GM12878 (cell line): Measurements from ENCODE around the gene CTNNA2. TPM values are rescaled to one million over a fixed set of nuclear protein-coding genes. Genes with fewer than 3 reads are reported as not detected.

ENCODE experiments used
- ATAC-seq: fragments of 200-7000 bp; cut with Tn5 transposase; 3 replicates; pipeline ENCODE4 v1.9.1; 2020; ENCODE audit warnings: mild to moderate bottlenecking, moderate library complexity
- BruUV-seq: library from RNA; stranded (reverse); fragments of 400-500 nt; replicated peaks from 2 replicates; lab custom pipeline; 2021; lab: Mats Ljungman, UMichigan
- CTCF ChIA-PET: fragments of 300-600 bp; sonication (Branson Sonifier 250); formaldehyde crosslinking; extraction: SDS; loops from one replicate; lab custom pipeline; 2021; ENCODE audit warnings: inconsistent platforms; lab: Yijun Ruan, JAX
- POLR2A ChIA-PET: fragments of 350-600 bp; formaldehyde crosslinking; extraction: SDS; loops from one replicate; lab custom pipeline; 2021; ENCODE audit warnings: inconsistent platforms; lab: Charles Lee
- RAD21 ChIA-PET: fragments of 300-600 bp; sonication (Branson Sonifier 250); formaldehyde crosslinking; loops from one replicate; lab custom pipeline; 2023; ENCODE audit warnings: antibody characterized with exemption; ENCODE audit not compliant: unreplicated experiment; lab: Charles Lee
- SMC1A ChIA-PET: fragments of 300-600 bp; sonication (Branson Sonifier 250); formaldehyde crosslinking; loops from one replicate; lab custom pipeline; 2023; ENCODE audit not compliant: unreplicated experiment, uncharacterized antibody; lab: Charles Lee
- DNase-seq: peaks from one replicate; pipeline ENCODE4 v3.0.0-alpha.2; 2011; ENCODE audit warnings: low read depth, low spot score
- FAIRE-seq: peaks from 3 replicates; lab custom pipeline; 2011; peaks lifted over from hg19 to GRCh38; lab: Jason Lieb, UNC
- H2AFZ ChIP-seq: 2 replicates; pipeline ENCODE4 v1.6.0; 2011; ENCODE audit warnings: low read depth, low read length, control low read depth; ENCODE audit not compliant: control insufficient read depth
- H3K27ac ChIP-seq: 2 replicates; pipeline ENCODE4 v1.5.1; 2011; ENCODE audit warnings: control low read depth; ENCODE audit not compliant: control insufficient read depth, insufficient read depth
- H3K27me3 ChIP-seq, 2 experiments: replicated peaks in 1 of 2; 2 replicates each; pipeline versions ENCODE4 v1.6.0 to v1.6.1; 2011; ENCODE audit warnings: low read length in 1 of 2; ENCODE audit not compliant: control insufficient read depth in 2 of 2, insufficient read depth in 2 of 2
- H3K36me3 ChIP-seq, 2 experiments: 2 replicates each; pipeline ENCODE4 v1.5.1; 2011; ENCODE audit warnings: low read length in 1 of 2; ENCODE audit not compliant: control insufficient read depth in 2 of 2, insufficient read depth in 2 of 2
- H3K4me1 ChIP-seq: 2 replicates; pipeline ENCODE4 v1.6.1; 2011; ENCODE audit warnings: mild to moderate bottlenecking, low read length, moderate library complexity, mixed read lengths; ENCODE audit not compliant: control insufficient read depth, insufficient read depth
- H3K4me2 ChIP-seq: 2 replicates; pipeline ENCODE4 v1.6.0; 2011; ENCODE audit warnings: control low read depth; ENCODE audit not compliant: control insufficient read depth, insufficient read depth
- H3K4me3 ChIP-seq: fragments of 200-600 bp; sonication (generic); 2 replicates; pipeline ENCODE4 v1.5.1; 2016
- H3K79me2 ChIP-seq: 2 replicates; pipeline ENCODE4 v1.6.0; 2011; ENCODE audit warnings: low read length; ENCODE audit not compliant: control insufficient read depth, insufficient read depth
- H3K9ac ChIP-seq: 2 replicates; pipeline ENCODE4 v1.8.0; 2011; ENCODE audit warnings: low read length, control low read depth, mixed read lengths; ENCODE audit not compliant: control insufficient read depth, insufficient read depth
- H3K9me3 ChIP-seq: replicated peaks from 3 replicates; pipeline ENCODE4 v1.5.1; 2011; ENCODE audit warnings: mild to moderate bottlenecking, low read length; ENCODE audit not compliant: control insufficient read depth, insufficient read depth
- H4K20me1 ChIP-seq: 2 replicates; pipeline ENCODE4 v1.6.0; 2011; ENCODE audit not compliant: control insufficient read depth, insufficient read depth
- BRCA1 ChIP-seq: IDR thresholded peaks from 2 replicates; pipeline ENCODE4 v1.6.1; 2011; ENCODE audit warnings: low read depth, low read length, improper control_type of control experiment
- CEBPB ChIP-seq, 2 experiments: fragments of 150-350 bp in 1 of 2; IDR thresholded peaks; 2 replicates each; pipeline ENCODE4 v1.6.1; 2012 to 2014; ENCODE audit warnings: low read depth in 2 of 2, low read length in 2 of 2, borderline replicate concordance in 1 of 2, inconsistent platforms in 1 of 2
- EZH2 ChIP-seq: IDR thresholded peaks from 2 replicates; pipeline ENCODE4 v1.6.1; 2012; ENCODE audit warnings: low read depth, mild to moderate bottlenecking, control low read depth, inconsistent platforms, low read length, borderline replicate concordance; ENCODE audit not compliant: control insufficient read depth
- JUNB ChIP-seq: IDR thresholded peaks from 2 replicates; pipeline ENCODE4 v1.6.1; 2016; ENCODE audit warnings: antibody characterized with exemption, mild to moderate bottlenecking
- LARP7 ChIP-seq: fragments of 450-650 bp; IDR thresholded peaks from 2 replicates; pipeline ENCODE4 v1.6.1; 2017; ENCODE audit warnings: mild to moderate bottlenecking
- POLR2AphosphoS2 ChIP-seq: IDR thresholded peaks from 2 replicates; pipeline ENCODE4 v1.6.1; 2011; ENCODE audit warnings: low read depth, mild to moderate bottlenecking, low read length, improper control_type of control experiment, moderate library complexity
- RB1 ChIP-seq: fragments of 450-650 bp; formaldehyde crosslinking; IDR thresholded peaks from 2 replicates; pipeline ENCODE4 v1.6.1; 2017; ENCODE audit warnings: mild to moderate bottlenecking, borderline replicate concordance
- SMAD5 ChIP-seq: IDR thresholded peaks from 2 replicates; pipeline ENCODE4 v1.6.1; 2016; ENCODE audit warnings: antibody characterized with exemption, low read depth
- SREBF1 ChIP-seq: IDR thresholded peaks from 2 replicates; pipeline ENCODE4 v1.6.1; 2012; ENCODE audit warnings: mild to moderate bottlenecking, low read length
- WGBS: methylation state at CpG from one replicate; pipeline ENCODE4 v1.1.6; 2016; ENCODE audit warnings: low lambda C conversion rate; ENCODE audit not compliant: insufficient replicate concordance, insufficient coverage; ENCODE audit errors: missing lambda C conversion rate; 5-methylcytosine and 5-hydroxymethylcytosine counted together
- in situ Hi-C: fragments of 300-500 bp; cut with MboI; formaldehyde crosslinking; loops from 9 replicates; pipeline ENCODE4 v1.14.3; 2018; ENCODE audit warnings: mixed read lengths
- intact Hi-C: fragments of 100-400 bp; cut with micrococcal nuclease; formaldehyde crosslinking; loops from one replicate; pipeline ENCODE4 v1.14.2; 2022; ENCODE audit not compliant: unreplicated experiment
- polyA plus RNA-seq, 11 experiments: library from polyadenylated mRNA; depleted of rRNA in 4 of 11; unstranded in 6 of 11; stranded (reverse) in 5 of 11; fragments of >200 nt; fragmentation: Nextera tagmentation in 4 of 11; fragmentation: Illumina TruSeq in 1 of 11; extraction: Ambion mirVana in 4 of 11; extraction: Trizol in 1 of 11; gene quantifications; 1 replicate in 1 of 11; 2 replicates in 10 of 11; pipeline versions ENCODE4 v1.2.1 to v1.2.3, GENCODE V29; 2011 to 2016; ENCODE audit warnings: inconsistent platforms in 2 of 11, missing spikeins in 2 of 11, low read depth in 1 of 11
- total RNA-seq, 4 experiments: library from RNA; depleted of rRNA in 3 of 4; stranded (reverse); fragments of >200 nt in 3 of 4; fragmentation: Illumina TruSeq in 1 of 4; extraction: Trizol in 1 of 4; gene quantifications; 2 replicates each; pipeline versions ENCODE4 v1.2.1 to v1.2.3, GENCODE V29; 2013 to 2021
- TF ChIP-seq, protein P1 (sequence below): fragments of 450-650 bp; IDR thresholded peaks from 2 replicates; pipeline ENCODE4 v1.6.1; 2018; ENCODE audit warnings: mild to moderate bottlenecking, low read depth, moderate library complexity; ENCODE audit not compliant: partially characterized antibody
- TF ChIP-seq, protein P2 (sequence below): fragments of 450-650 bp; IDR thresholded peaks from 2 replicates; pipeline ENCODE4 v1.6.1; 2017; ENCODE audit warnings: mild to moderate bottlenecking, low read depth, inconsistent platforms; ENCODE audit not compliant: poor library complexity, severe bottlenecking
- TF ChIP-seq, protein P3 (sequence below): IDR thresholded peaks from 2 replicates; pipeline ENCODE4 v1.6.1; 2011; ENCODE audit warnings: low read depth, mild to moderate bottlenecking, low read length, moderate library complexity, borderline replicate concordance; ENCODE audit errors: extremely low read depth

Gene CTNNA2
- total and polyA plus RNA-seq, 10 of the 15 experiments (the other 5 are each of a cell fraction or from before 2014, with no cell fraction given) = 2.4 to 36.2 (median 6.6) TPM

DNA sequence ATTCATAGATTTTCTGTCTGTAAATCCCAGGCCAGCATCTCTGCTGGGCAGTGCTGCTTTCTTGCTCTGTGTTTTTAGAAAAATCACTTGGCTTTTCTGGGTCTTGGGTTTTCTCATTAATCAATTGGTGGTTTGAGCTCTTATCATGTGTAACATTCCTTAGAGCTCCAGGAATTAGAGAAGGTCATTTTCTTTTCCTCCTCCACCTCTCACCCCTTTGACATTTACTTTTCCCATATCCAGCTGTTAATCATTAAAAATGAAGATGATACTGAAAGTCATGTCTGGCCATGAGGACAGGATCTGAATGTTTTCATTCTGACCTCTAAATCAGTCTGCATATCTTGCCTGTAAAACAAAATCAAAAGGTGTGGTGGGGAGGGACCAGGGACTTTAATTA is 680.7 kb downstream of the CTNNA2 start (continued):
- TF ChIP-seq, protein P1, sequence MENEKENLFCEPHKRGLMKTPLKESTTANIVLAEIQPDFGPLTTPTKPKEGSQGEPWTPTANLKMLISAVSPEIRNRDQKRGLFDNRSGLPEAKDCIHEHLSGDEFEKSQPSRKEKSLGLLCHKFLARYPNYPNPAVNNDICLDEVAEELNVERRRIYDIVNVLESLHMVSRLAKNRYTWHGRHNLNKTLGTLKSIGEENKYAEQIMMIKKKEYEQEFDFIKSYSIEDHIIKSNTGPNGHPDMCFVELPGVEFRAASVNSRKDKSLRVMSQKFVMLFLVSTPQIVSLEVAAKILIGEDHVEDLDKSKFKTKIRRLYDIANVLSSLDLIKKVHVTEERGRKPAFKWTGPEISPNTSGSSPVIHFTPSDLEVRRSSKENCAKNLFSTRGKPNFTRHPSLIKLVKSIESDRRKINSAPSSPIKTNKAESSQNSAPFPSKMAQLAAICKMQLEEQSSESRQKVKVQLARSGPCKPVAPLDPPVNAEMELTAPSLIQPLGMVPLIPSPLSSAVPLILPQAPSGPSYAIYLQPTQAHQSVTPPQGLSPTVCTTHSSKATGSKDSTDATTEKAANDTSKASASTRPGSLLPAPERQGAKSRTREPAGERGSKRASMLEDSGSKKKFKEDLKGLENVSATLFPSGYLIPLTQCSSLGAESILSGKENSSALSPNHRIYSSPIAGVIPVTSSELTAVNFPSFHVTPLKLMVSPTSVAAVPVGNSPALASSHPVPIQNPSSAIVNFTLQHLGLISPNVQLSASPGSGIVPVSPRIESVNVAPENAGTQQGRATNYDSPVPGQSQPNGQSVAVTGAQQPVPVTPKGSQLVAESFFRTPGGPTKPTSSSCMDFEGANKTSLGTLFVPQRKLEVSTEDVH = no peak
- TF ChIP-seq, protein P2, sequence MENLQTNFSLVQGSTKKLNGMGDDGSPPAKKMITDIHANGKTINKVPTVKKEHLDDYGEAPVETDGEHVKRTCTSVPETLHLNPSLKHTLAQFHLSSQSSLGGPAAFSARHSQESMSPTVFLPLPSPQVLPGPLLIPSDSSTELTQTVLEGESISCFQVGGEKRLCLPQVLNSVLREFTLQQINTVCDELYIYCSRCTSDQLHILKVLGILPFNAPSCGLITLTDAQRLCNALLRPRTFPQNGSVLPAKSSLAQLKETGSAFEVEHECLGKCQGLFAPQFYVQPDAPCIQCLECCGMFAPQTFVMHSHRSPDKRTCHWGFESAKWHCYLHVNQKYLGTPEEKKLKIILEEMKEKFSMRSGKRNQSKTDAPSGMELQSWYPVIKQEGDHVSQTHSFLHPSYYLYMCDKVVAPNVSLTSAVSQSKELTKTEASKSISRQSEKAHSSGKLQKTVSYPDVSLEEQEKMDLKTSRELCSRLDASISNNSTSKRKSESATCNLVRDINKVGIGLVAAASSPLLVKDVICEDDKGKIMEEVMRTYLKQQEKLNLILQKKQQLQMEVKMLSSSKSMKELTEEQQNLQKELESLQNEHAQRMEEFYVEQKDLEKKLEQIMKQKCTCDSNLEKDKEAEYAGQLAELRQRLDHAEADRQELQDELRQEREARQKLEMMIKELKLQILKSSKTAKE = no peak
- TF ChIP-seq SREBF1 = no peak

DNA sequence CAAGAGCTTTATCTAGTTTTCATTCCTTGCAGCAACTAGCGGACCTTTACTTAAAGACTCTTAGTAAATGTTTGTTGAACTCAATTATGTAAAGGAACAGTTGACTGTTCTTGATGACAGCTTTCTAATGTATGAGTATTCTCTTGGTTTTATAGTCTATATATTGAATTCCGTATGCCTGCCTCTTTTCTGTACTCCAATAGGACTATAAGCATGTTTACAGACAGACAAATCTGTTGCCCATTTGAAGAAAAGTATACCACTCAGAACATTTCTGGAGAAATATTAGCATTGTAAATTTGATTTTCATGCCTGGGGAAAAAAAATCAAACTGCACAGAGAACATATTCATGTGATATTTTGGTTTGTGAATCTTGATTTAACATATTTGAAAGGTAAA is 682.2 kb downstream of the CTNNA2 start:
- no peaks in the 10 kb centered on the region for H3K4me1 ChIP-seq
- ATAC-seq (no peak), FAIRE-seq (no peak), DNase-seq (no peak)
- POLR2A ChIA-PET = no interaction called here
- H3K4me2 ChIP-seq = no peak overlapping the region
- intact Hi-C loops = no loop called here
- WGBS = 46% methylated on average over 2 of the region's 2 CpGs
- RAD21 ChIA-PET = no interaction called here
- CTCF ChIA-PET = no interaction called here
- H3K4me3 ChIP-seq = no peak overlapping the region
- H3K36me3 ChIP-seq = no peaks in the 10 kb centered on the region
- no peaks in the 10 kb centered on the region for H4K20me1 ChIP-seq
- no peaks in the 10 kb centered on the region for H3K9me3 ChIP-seq
- TF ChIP-seq EZH2 (no peak), CEBPB (IDR thresholded peaks at IDR 0.05; ENCODE audit: borderline replicate concordance in 1 of 2, low read depth in 2 of 2, low read length in 2 of 2) (no peak), RB1 (no peak), BRCA1 (no peak), JUNB (no peak), SMAD5 (no peak), POLR2AphosphoS2 (no peak), LARP7 (no peak)
- TF ChIP-seq, protein P3, sequence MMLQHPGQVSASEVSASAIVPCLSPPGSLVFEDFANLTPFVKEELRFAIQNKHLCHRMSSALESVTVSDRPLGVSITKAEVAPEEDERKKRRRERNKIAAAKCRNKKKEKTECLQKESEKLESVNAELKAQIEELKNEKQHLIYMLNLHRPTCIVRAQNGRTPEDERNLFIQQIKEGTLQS = no peak
- no peak overlapping the region for H2AFZ ChIP-seq
- H3K27ac ChIP-seq = no peak overlapping the region
- no peaks in the 10 kb centered on the region for H3K79me2 ChIP-seq
- SMC1A ChIA-PET = no interaction called here
- no peak overlapping the region for H3K9ac ChIP-seq
- BruUV-seq = no TSS peak
- H3K27me3 ChIP-seq = no peaks in the 10 kb centered on the region
- in situ Hi-C loops = no loop called here
